Daoy (cell line): ENCODE data around the gene IL18. TPM values are rescaled to one million over a fixed set of nuclear protein-coding genes. Genes with fewer than 3 reads are reported as not detected.
"Not testable (repeated sequence)": the region's sequence is repeated elsewhere in the genome, so short reads cannot be mapped to it uniquely, and the experiment has no call there.

ENCODE experiments used
- DNase-seq: peaks from one replicate; pipeline ENCODE4 v3.0.0-alpha.2; 2015; ENCODE audit warnings: low read depth
- total RNA-seq: library from RNA; depleted of rRNA; stranded (reverse); fragments of >200 nt; shearing (Covaris generic); gene quantifications from 2 replicates; pipeline ENCODE4 v1.2.3, GENCODE V29; 2014; rRNA removed

IL18 gene
- total RNA-seq: not detected in 2 replicates

GRCh38 chr11:112163875-112164685 is at the start of gene IL18:
TSS of gene IL18 (minus strand) at chr11:112164094. CDS start at chr11:112155053, 9,041 bp downstream.
- no peak for DNase-seq

- no peak for DNase-seq
These were observed 48.8 kb upstream of the IL18 start for GRCh38 chr11:112212710-112213109.

DNA sequence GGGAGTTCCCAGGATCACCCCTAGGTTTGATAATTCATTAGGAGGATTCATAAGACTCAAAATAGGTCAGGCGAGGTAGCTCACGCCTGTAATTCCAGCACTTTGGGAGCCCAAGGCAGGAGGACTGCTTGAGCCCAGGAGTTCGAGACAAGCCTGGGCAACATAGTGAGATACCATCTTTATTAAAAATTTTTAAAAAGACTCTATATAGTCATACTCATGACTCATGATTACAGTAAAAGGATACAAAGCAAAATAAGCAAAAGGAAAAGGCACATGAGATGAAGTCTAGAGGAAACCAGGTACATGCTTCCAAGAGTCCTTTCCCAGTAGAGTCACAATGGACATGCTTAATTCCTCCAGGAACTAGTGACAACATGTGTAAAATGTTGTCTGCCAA is 48.4 kb upstream of the IL18 start:
- no peak for DNase-seq

DNA sequence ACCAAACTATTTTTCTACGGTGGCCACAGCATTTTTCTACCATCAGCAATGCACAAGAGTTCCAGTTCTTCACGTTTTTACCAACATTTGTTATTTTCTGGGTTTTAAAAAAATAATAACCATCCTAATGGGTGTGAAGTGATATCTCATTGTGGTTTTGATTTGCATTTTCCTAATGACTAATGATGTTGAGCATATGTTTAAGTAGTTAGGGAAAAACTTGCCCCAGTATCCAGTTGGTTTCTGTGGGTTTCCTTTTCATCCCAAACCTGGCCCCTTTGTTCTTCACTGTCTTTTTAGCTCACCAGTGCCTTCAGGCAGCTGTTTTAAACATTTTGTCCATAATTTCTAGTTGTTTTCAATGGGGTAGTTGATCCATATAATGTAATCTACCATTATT is 47.6 kb upstream of the IL18 start:
- DNase-seq: no peak

GRCh38 chr11:112210890-112211289 is 47.0 kb upstream of the IL18 start:
- no peak for DNase-seq

- no peak for DNase-seq
These were observed 42.2 kb upstream of the IL18 start for GRCh38 chr11:112206071-112206470.

DNA sequence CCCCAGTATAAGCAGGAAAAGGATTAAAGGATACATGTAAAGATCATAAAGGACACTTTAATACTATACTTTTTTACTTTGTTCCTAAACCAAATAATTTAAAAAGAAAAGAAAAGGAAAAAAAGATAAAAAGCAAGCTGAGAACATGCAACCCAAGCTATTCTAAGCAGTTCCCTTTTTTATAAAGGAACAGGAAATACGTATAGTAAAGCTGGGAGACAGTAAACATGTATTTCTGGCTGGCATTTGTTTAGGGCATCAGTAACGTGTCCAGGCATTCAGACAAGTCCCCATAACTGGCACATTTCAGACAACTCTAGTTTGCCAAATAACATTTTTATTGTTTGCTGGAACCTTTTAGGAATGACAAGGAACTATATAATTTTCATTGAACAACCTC is 36.4 kb upstream of the IL18 start:
- no peak for DNase-seq

- DNase-seq: not testable (repeated sequence)
These were observed 35.2 kb upstream of the IL18 start for GRCh38 chr11:112199101-112199500.

GRCh38 chr11:112196519-112197087 is 32.7 kb upstream of the IL18 start:
- no peak for DNase-seq

DNA sequence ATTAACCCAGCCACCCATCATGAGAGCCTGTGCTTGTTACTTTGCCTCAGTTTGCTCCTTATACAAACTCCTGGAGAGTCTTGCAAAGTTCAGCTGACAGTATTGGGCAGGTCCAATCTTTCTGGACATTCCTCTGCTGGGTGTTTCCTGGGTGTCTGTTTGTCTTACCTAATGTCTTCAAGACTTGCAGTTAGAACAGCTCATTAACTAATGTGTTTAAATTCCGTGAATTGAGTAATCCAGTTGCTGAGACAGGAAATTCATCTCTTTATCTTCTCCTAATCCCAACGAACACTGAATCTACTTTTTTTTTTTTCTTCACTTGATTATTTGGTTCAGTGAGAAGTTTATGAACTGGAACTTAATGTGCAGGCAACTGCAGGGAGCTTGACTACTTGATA is 32.1 kb upstream of the IL18 start:
- DNase-seq: no peak

GRCh38 chr11:112195113-112195512 is 31.2 kb upstream of the IL18 start:
- peak; percentile 6 for DNase-seq

DNA sequence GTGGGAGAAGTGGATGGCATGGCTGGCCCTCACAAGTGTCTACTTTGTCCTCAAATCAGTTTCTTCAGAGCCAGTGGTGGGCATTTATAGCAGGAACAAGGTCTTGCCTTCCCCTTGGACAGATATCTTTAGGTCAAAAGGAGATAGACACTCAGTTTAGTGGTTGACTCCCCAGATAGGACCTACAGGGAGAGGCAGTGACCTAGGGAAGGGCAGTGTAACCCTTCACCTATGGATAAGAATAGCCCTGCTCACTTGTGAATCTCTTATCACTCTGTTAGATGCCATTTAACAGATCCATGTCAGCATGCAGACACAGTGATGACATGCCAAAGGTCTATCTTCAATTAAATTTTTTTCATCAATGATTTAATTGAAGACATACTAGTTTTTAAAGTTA is 22.4 kb upstream of the IL18 start:
- DNase-seq: no peak

DNA sequence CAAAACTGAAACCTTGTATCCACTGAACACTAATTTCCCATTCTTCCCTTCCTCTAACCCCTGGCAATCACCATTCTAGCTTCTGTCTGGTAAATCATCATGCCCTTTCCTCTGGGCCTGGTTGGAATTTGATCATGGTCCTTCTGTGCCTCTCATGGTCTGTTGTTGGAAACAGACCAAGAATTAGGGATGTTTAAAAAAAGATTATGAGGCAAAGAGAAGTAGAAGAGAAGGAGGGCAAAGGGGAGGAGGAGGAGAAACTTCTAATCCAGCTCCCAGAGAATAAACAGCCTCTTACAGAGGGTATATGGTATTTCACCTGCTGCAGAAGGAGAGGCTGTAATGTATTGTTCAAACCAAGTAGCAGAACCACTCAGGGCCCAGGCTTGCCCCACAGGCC is 22.0 kb upstream of the IL18 start:
- DNase-seq: no peak

GRCh38 chr11:112182867-112183266 is 19.0 kb upstream of the IL18 start:
- DNase-seq: no peak

DNA sequence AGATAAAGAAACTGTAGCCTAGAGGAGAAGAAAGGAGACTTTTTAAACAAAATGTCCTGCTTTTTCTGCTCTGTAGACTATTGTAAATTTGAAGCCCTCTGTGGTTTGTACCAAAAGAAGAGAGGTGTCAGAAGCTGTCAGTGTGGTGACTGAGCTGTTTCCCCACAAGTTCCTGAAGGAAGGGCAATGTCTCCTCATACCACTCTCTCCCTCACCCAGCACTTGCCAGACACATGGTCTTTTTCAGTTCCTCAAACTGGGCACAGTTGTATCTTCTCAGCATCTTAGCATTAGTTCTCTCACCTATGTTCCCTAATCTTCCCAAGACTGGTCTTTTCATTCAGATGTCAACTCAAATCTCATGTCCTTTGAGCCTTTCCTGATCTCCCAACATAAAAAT is 15.7 kb upstream of the IL18 start:
- DNase-seq: no peak

DNA sequence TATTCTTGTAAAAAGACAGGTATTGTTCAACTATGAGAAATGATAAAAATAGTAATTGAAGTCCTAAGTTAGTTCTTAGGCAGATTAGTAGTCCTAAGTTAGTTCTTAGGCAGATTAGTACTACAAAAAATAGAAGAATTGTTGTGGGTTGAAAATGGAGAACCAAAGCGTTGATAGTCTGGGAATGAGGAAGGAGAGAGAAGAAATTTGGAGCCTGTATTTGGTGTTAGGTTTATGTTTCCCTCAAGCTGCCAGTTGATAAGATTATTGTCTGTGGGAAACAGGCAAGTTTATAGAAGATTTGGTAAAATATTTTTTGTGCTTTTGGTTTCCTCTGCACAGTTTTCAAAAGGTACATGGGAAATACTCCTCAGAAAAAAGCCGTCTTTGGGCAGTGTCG is 15.0 kb upstream of the IL18 start:
- DNase-seq: no peak

DNA sequence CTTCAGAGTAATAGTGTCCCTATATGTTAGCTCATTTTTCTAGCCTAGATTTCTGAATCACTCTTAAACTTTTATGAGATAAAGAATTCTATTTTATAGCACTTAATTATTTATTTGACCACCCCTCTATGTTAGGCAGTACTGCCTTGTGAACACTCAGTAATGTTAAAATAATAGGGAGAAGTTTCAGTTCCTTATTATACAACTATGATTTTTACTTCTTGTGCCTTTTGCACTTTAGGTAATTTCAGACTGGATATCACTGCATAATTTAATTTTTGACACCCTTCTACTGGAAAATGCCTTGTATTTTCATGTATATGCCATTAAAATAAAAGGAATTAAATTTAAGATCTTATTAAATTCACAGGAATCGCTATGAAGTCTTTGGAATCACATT is 14.5 kb upstream of the IL18 start:
- no peak for DNase-seq

- DNase-seq: no peak
These were observed 13.7 kb upstream of the IL18 start for GRCh38 chr11:112177589-112177988.

DNA sequence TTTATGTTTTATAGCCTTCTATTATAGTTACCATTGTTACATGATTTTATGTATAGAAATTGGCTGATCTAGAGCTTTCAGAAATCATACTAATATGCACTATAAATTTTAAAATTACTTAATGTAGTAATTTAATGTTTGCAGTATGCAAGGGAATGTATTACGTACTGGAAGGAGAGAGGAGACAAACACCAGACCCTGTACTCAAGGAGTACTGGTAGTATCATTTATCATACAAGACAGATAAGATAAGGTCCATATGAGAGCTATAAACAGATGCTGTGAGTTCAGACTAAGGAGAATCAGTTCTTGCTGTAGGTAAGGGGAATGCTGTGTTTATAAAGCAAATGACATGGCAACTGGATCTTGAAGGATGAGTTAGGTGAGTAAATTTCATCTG is 12.2 kb upstream of the IL18 start:
- no peak for DNase-seq

DNA sequence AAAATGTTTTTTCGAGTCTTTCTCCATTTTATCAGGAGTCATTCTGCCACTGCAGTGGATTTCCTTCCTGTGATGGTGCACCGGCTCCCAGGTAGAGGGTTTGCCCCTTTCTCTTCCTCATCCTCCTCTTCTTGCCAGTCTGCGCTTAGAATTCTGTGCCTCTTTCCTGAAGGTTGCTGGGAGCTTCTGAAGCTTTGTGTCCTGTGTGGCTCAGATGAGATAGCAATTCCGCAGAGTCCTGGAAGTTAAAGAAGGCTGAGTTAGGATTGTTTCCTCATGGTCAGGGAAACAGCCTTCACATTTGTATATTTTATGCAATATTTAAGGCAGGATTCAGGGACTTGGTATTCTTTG is 11.7 kb upstream of the IL18 start:
- DNase-seq: no peak

- peak; percentile 66 for DNase-seq
These were observed 11.1 kb upstream of the IL18 start, which contains the start of gene BCO2 for GRCh38 chr11:112174789-112175598. TSS of gene BCO2 (plus strand) at chr11:112175512. CDS start at chr11:112175602, 90 bp downstream.

DNA sequence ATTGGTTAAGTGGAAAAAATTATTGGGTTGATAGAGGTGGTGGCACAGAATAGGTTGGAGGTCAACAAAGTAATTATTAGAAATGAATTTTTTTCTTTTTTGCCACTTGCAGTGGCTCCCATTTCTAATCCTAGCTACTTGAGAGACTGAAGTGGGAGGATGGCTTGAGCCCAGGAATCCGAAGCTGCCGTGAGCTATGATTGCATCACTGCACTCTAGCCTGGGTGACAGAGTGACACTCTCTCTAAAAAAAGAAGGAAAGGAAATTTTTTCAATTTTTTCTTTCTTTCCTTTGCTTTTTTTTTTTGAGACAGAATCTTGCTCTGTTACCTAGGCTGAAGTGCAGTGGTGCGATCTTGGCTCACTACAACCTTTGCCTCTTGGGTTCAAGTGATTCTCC is 9.3 kb upstream of the IL18 start:
- DNase-seq: no peak
